ENCODE measurements around the gene DDOST.

The DDOST gene

DNA sequence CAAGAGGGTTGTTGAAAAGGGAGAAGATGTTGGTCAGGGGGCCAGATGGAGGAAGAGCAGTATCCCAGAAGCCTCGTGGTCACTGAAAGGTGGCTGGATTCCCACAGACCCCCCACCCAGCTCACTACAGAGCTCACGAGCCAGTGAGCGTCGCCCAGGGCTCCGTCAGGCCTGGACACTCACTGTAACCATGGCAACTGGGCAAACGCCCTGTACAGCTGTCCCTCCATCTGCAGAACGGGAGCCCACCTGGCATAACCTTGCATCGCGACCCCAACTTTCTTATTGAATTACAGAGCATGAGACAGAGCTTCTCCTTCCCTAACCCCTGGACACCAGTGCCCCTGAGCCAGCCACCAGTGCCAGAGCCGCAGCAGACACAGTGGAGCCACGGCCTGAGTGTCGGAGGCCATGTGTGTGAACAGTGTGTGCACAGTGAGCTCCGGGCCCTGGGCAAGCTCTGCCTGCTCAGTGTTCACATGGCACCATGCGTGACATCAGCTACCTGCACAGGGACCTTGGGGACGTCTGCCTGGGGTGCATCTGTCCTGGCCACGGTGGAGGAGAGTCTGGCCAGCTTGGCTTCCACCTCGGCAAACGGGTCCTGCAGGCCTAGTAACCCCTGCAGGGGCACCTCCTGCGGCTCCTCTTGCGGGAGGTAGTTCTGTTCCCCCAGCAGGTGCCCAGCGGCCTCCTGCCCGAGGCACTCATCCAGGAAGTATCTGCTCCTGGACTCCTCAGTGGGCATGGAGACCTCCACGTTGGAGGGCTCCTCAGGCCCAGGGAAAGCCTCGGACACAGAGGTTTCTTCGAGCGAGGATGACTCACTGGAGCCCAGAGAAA, 25.9 kb upstream of the DDOST start:
- no peak for DNase-seq
- H3K36me3 ChIP-seq, result no peaks in the 10 kb centered on the region
- TF ChIP-seq, protein P1, sequence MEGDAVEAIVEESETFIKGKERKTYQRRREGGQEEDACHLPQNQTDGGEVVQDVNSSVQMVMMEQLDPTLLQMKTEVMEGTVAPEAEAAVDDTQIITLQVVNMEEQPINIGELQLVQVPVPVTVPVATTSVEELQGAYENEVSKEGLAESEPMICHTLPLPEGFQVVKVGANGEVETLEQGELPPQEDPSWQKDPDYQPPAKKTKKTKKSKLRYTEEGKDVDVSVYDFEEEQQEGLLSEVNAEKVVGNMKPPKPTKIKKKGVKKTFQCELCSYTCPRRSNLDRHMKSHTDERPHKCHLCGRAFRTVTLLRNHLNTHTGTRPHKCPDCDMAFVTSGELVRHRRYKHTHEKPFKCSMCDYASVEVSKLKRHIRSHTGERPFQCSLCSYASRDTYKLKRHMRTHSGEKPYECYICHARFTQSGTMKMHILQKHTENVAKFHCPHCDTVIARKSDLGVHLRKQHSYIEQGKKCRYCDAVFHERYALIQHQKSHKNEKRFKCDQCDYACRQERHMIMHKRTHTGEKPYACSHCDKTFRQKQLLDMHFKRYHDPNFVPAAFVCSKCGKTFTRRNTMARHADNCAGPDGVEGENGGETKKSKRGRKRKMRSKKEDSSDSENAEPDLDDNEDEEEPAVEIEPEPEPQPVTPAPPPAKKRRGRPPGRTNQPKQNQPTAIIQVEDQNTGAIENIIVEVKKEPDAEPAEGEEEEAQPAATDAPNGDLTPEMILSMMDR (IDR thresholded peaks at IDR 0.05; ENCODE audit: low read depth, low read length), result no peak
- H3K27me3 ChIP-seq, result no peaks in the 10 kb centered on the region
- H3K9me3 ChIP-seq, result no peaks in the 10 kb centered on the region
- H3K4me3 ChIP-seq (ENCODE audit: low read depth, low read length), result no peak overlapping the region
- no peaks in the 10 kb centered on the region for H3K4me1 ChIP-seq

DNA sequence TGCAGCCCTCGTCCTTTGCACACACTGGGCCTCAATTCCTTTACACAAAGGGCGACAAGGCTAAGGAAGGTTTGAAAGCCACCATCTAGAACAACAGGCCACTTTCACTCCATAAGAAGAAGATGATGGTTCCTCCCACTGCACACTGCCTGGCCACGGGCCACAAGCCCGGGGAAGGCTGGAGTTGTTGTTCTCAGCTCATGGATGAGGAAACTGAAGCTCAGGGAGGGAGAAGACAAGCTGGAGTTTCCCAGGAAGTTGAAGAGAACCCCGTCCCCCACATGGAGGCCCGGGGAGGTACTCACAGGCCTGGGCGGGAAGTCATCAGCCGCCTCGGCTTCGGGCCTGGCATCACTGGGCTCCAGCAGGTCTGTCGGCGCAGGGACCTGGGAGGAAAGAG, 24.6 kb upstream of the DDOST start:
- TF ChIP-seq, protein P1 (IDR thresholded peaks at IDR 0.05; ENCODE audit: low read depth, low read length), result no peak
- Histone ChIP-seq H3K9me3 (no peaks in the 10 kb centered on the region), H3K27me3 (no peaks in the 10 kb centered on the region), H3K4me3 (ENCODE audit: low read depth, low read length) (no peak overlapping the region), H3K36me3 (no peaks in the 10 kb centered on the region), H3K4me1 (no peaks in the 10 kb centered on the region)
- DNase-seq, result no peak

DNA sequence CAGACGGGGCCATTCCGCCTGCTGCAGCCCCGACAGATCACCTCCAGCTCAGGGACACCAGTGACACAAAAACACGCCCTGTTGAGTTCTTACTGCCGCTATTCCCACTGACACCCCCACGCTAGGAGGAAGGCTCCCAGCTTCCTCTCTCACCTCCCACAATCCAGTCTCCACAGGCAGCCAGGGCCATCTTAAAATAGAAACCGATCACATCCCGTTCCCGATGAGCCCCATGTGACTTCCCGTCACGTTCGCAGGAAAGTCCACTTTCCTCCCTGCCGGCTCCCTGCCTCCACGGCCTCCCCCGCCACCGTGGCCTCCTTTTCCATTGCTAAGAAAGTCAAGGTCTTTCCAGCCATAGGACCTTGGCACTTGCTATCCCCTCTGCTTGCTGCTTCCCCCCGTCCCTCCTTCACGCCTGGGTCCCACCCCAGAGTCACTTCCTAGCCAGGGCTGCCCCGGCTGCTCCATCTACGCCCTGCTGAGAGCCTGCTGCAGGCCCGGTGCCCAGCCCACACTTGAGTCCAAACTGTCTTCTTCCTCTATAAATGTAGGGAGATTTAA, 24.0 kb upstream of the DDOST start:
- DNase-seq, result no peak
- TF ChIP-seq, protein P1 (IDR thresholded peaks at IDR 0.05; ENCODE audit: low read depth, low read length), result no peak
- H3K27me3 ChIP-seq, result no peaks in the 10 kb centered on the region

DNA sequence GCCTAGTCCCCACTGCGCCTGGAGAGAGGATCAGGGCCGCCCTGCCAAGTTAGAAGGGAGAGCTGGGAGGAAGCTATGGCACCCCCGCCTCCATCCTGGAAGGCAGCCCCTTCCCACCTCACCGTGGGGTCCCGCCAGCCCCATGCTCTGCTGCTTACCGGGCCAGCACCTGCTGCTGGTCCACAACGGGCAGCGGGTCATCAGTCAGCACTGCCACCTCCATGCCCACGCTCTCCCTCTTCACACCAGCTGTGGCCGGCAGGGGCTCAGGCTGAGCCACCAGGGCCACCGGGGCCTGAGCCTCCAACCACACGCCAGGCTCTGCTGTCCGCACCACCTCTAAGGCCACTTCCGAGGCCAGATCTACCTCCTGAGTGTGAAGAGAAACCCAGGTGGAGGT, 23.5 kb upstream of the DDOST start:
- Histone ChIP-seq H3K4me1 (no peaks in the 10 kb centered on the region), H3K27me3 (no peaks in the 10 kb centered on the region), H3K9me3 (no peaks in the 10 kb centered on the region), H3K36me3 (no peaks in the 10 kb centered on the region), H3K4me3 (ENCODE audit: low read depth, low read length) (no peak overlapping the region)
- no peak for DNase-seq
- TF ChIP-seq, protein P1 (IDR thresholded peaks at IDR 0.05; ENCODE audit: low read depth, low read length), result no peak

More for the DNA sequence above, 24.0 kb upstream of the DDOST start:
- Histone ChIP-seq H3K4me1 (no peaks in the 10 kb centered on the region), H3K4me3 (ENCODE audit: low read depth, low read length) (no peak overlapping the region), H3K36me3 (no peaks in the 10 kb centered on the region), H3K9me3 (no peaks in the 10 kb centered on the region)

DNA sequence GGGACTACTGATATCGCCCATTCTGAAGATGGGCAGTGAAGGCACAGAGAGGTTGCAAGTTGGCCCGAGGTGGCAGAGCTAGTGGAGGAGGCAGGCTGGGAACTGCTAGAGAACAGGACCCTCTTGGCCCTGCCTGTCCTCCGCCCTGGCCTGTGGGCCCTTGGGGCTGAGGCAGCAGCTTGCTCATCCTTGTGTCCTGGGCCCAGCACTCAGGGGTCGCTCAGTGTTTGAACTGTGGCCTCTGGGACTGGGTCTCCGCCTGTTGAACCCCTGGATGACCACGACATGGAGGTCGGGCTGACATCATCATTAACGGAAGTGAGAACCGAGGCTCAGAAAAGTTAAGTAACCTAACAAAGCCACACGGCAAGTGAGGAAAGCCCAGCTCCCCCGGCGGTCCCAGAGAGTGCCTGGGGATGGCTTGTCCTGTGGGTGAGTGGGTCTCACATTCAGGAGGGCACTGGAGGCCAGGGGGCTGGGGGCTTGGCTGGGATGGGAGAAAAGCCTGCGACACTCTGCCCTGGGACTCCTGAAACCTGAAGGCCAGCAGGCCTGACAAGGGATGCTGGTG, 23.0 kb upstream of the DDOST start:
- no peaks in the 10 kb centered on the region for H3K36me3 ChIP-seq
- no peaks in the 10 kb centered on the region for H3K4me1 ChIP-seq
- no peak overlapping the region for H3K4me3 ChIP-seq (ENCODE audit: low read depth, low read length)
- H3K9me3 ChIP-seq, result no peaks in the 10 kb centered on the region
- TF ChIP-seq, protein P1 (IDR thresholded peaks at IDR 0.05; ENCODE audit: low read depth, low read length), result no peak
- H3K27me3 ChIP-seq, result no peaks in the 10 kb centered on the region
- no peak for DNase-seq

DNA sequence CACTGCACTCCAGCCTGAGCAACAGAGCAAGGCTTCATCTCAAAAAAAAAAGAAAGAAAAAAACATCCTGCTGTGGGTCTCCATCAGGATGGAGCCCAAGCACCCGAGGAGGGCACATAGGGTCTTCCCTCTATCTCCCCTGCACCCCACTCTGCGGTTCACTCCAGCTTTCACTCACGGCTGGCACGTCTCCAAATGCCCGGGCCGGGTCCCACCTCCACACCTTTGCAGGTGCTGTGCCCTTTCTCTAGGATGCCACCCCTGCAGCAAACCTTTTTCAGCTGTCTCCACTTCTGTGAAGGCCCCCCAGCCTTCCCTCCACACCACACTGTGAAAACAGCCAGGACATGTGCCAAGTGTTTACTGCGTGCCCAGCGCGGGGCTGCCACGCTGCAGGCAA, 22.4 kb upstream of the DDOST start:
- H3K9me3 ChIP-seq, result no peaks in the 10 kb centered on the region
- DNase-seq, result no peak
- no peaks in the 10 kb centered on the region for H3K36me3 ChIP-seq
- no peaks in the 10 kb centered on the region for H3K4me1 ChIP-seq
- no peaks in the 10 kb centered on the region for H3K27me3 ChIP-seq
- no peak overlapping the region for H3K4me3 ChIP-seq (ENCODE audit: low read depth, low read length)
- TF ChIP-seq, protein P1 (IDR thresholded peaks at IDR 0.05; ENCODE audit: low read depth, low read length), result no peak
